Erythroblast (primary cell): Measurements from ENCODE around the gene AARSD1.
"Not testable (repeated sequence)": the region's sequence is repeated elsewhere in the genome, so short reads cannot be mapped to it uniquely, and the experiment has no call there.

Source experiments
- GATA1 ChIP-seq: IDR thresholded peaks from 2 replicates; pipeline ENCODE4 v1.6.1; 2011; ENCODE audit warnings: low read depth, mild to moderate bottlenecking, control low read depth, low read length, moderate library complexity
- POLR2A ChIP-seq: IDR thresholded peaks from 2 replicates; pipeline ENCODE4 v1.6.1; 2011; ENCODE audit warnings: mild to moderate bottlenecking, low read length

- peak; percentile 11 for TF ChIP-seq POLR2A
- TF ChIP-seq GATA1, result not testable (repeated sequence)
These were observed 36.6 kb upstream of the AARSD1 start for GRCh38 chr17:43000894-43001293.
